ENCODE measurements around the gene GALNT9. TPM values are rescaled to one million over a fixed set of nuclear protein-coding genes. Genes with fewer than 3 reads are reported as not detected.

The GALNT9 gene
- polyA plus RNA-seq, 4 donors: 6.2 to 10.4 (median 8.2) TPM

GRCh38 chr12:132282031-132282949 is 47.1 kb downstream of the GALNT9 start:
- DNase-seq (ENCODE audit: low read depth in 4 of 4, low spot score in 3 of 4): no peak

GRCh38 chr12:132281038-132281437 is 48.4 kb downstream of the GALNT9 start:
- no peak for DNase-seq (ENCODE audit: low read depth in 4 of 4, low spot score in 3 of 4)

DNA sequence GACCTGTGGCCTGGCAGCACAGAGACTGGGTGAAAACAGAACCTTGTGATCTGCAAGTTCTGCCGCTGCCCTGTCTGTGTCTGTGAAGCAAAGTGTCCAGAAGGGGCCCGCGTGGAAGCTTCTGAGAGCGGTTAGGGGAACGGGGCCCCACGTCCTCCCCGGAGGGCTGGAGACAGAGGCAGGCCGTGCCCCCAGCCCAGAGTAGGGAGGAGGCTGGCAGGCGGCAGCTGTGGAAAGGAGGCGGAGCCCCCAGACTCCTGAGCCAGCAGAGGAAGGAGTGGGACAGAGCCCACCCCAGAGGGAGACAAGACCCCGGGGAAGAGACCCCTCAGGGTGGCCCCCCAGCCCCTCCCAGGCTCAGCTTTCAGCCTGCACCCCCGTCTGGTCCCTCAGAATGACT is 49.0 kb downstream of the GALNT9 start:
- no peak for DNase-seq (ENCODE audit: low read depth in 4 of 4, low spot score in 3 of 4)

GRCh38 chr12:132279930-132280329 is 49.5 kb downstream of the GALNT9 start:
- no peak for DNase-seq (ENCODE audit: low read depth in 4 of 4, low spot score in 3 of 4)

GRCh38 chr12:132279184-132279889 is 50.1 kb downstream of the GALNT9 start:
- peak in 1 of 4 donors; percentile 79 for DNase-seq (ENCODE audit: low read depth in 4 of 4, low spot score in 3 of 4)

DNA sequence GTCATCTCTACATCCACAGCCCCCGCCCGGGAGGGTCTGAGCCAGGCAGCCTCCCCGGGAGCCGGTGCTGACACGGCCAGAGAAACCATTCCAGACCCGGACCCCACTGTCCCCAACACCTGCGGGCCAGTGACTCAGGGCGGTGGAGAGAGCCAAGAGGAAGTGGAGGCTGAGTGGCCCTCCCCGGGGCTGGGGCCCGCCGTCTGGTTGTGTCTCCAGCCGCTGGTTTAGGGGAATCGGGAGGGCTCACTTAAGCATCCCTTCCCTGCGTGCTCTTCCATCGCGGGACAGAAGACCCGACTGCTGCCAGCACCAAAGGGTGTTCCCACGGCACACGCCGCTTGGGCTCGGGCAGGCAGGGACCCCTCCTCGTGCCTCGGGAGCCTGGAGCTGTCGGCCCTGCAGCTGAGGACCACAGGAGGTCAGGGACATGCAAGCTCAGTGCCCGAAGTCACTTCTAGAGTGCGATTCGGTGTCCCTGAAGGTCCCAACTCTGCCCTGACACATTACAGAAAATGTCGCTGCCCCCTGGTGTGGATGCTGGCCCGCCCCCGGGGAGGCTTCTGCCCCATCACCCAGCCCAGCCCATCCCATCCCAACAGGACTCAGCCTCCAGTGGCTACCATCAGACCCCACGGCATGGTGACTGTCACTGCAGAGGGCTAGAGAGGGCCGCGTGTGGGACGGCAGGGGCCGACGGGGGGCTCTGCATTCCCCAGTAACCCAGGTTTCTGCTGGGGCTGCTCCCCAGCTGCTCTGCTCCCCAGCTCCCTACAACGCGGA is 50.8 kb downstream of the GALNT9 start:
- DNase-seq (ENCODE audit: low read depth in 4 of 4, low spot score in 3 of 4): no peak

GRCh38 chr12:132277949-132278348 is 51.4 kb downstream of the GALNT9 start:
- DNase-seq (ENCODE audit: low read depth in 4 of 4, low spot score in 3 of 4): no peak

DNA sequence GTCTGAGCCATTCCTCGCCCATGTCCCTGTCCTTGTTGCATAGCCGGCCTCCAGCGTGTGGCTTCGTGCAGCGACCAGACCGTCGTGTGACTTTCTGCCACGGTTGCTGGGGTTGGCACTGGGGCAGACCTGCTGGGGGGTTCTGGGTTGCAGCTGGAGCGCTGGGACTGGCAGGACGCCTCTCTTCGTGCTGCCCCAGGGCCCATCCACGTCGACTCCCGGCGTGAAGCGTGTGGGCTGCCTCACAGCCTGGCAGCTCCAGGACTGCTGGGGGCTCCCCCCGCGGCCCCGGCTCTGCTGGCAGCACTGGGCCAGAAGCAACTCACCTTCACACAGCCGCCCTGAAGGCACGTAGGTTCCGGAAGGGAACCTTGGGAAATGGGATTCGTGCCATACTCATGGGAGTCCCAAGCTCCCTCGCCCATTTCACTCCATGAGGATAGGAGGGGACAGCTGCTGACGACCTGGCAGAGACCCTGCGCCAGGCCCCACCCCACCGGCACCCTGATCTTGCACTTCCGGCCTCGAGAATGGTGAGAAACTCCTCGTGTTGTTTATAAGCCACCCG is 51.9 kb downstream of the GALNT9 start:
- DNase-seq (ENCODE audit: low read depth in 4 of 4, low spot score in 3 of 4): no peak

- no peak for DNase-seq (ENCODE audit: low read depth in 4 of 4, low spot score in 3 of 4)
Measured at GRCh38 chr12:132276827-132277373, 52.5 kb downstream of the GALNT9 start.

GRCh38 chr12:132276066-132276826 is 53.1 kb downstream of the GALNT9 start:
- no peak for DNase-seq (ENCODE audit: low read depth in 4 of 4, low spot score in 3 of 4)

DNA sequence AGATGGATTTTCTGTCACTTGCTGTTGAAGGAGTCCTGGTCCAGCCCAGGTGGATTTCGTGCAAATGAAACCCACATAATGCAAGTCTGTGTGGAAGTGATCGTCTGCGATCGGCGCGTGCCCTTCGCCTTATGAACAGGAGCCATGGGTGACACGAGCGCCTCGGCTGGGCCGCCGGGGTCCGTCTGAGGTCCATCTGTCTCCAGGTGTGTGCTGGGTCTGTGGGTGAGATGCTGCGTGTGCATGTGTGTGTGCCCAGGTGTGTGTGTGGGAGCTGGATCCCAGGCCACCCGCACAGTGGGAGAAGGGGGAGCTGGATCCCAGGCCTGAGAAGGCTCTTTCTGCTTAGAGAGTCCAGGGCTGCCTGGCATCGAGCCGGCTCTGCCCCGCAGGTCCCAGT is 53.8 kb downstream of the GALNT9 start:
- DNase-seq (ENCODE audit: low read depth in 4 of 4, low spot score in 3 of 4): no peak

- DNase-seq (ENCODE audit: low read depth in 4 of 4, low spot score in 3 of 4): no peak
Measured at GRCh38 chr12:132275110-132275531, 54.3 kb downstream of the GALNT9 start.

DNA sequence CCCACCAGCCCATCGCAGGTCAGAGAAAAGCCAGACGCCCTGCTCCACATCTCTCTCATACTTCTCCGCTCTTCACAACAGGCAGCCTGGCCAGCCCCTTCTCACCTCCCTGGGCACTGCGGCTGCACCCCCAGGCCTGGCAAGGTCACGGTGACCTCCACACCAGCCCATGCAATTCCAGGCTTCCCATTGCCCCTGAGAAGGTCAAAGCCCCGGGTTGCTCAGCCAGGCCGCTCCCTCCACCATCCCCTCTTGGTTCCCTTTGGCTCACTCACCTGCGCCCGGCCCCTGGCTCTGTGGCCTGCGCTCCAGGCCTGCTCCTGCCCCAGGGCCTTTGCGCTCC is 55.4 kb downstream of the GALNT9 start:
- no peak for DNase-seq (ENCODE audit: low read depth in 4 of 4, low spot score in 3 of 4)

DNA sequence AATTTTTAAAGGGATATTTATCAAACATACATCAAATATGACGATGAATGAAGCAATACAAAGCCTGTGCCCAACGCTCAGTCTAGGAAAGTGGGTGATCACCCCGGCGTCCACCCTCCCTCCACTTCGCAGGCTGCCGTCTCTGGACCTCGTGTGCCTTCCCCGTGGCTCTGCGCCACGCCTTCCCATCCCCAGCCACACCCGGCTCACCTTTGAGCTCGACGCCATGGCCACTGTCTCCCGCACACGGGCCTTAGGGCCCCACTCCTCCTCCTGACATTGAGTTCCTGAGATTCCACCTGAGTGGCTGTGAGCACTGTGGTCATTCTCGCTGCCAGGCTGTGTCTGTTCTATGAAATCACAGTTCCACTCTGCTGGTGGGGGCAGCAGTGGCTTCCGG is 56.7 kb downstream of the GALNT9 start:
- no peak for DNase-seq (ENCODE audit: low read depth in 4 of 4, low spot score in 3 of 4)

- no peak for DNase-seq (ENCODE audit: low read depth in 4 of 4, low spot score in 3 of 4)
Measured at GRCh38 chr12:132271755-132272092, 57.7 kb downstream of the GALNT9 start.

- DNase-seq (ENCODE audit: low read depth in 4 of 4, low spot score in 3 of 4): no peak
Measured at GRCh38 chr12:132270969-132271754, 58.2 kb downstream of the GALNT9 start.

GRCh38 chr12:132270516-132270915 is 58.9 kb downstream of the GALNT9 start:
- DNase-seq (ENCODE audit: low read depth in 4 of 4, low spot score in 3 of 4): no peak

- DNase-seq (ENCODE audit: low read depth in 4 of 4, low spot score in 3 of 4): no peak
Measured at GRCh38 chr12:132269271-132269968, 60.0 kb downstream of the GALNT9 start.

- no peak for DNase-seq (ENCODE audit: low read depth in 4 of 4, low spot score in 3 of 4)
Measured at GRCh38 chr12:132268674-132269073, 60.7 kb downstream of the GALNT9 start.

Measured in left renal pelvis (tissue), 4 donors.